HepG2 (cell line): ENCODE results near the gene HECTD4. TPM values are rescaled to one million over a fixed set of nuclear protein-coding genes. Genes with fewer than 3 reads are reported as not detected.

Source experiments
- ATAC-seq: fragments of 200-7000 bp; cut with Tn5 transposase; 3 replicates; pipeline ENCODE4 v1.9.1; 2020; ENCODE audit warnings: mild to moderate bottlenecking, moderate library complexity
- BruUV-seq: library from RNA; stranded (reverse); fragments of 400-500 nt; replicated peaks from 2 replicates; lab custom pipeline; 2021; lab: Mats Ljungman, UMichigan
- CTCF ChIA-PET: fragments of 300-600 bp; formaldehyde crosslinking; extraction: SDS; loops from one replicate; lab custom pipeline; 2021; ENCODE audit warnings: low total read pairs, inconsistent platforms, low intra/inter-chr PET ratio; lab: Yijun Ruan, JAX
- POLR2A ChIA-PET: fragments of 350-600 bp; sonication (Branson Sonifier 250); formaldehyde crosslinking; loops from one replicate; lab custom pipeline; 2020; ENCODE audit warnings: antibody characterized with exemption, inconsistent platforms; lab: Yijun Ruan, JAX
- DNase-seq: peaks from one replicate; pipeline ENCODE4 v3.0.0-alpha.2; 2015; ENCODE audit warnings: low spot score
- FAIRE-seq: peaks from 3 replicates; lab custom pipeline; 2011; peaks lifted over from hg19 to GRCh38; lab: Jason Lieb, UNC
- H2AFZ ChIP-seq: one replicate; pipeline ENCODE4 v1.6.1; 2011; ENCODE audit warnings: low read length, inconsistent platforms
- H3K27ac ChIP-seq: fragments of 300-600 bp; 3 replicates; pipeline ENCODE4 v1.8.0; 2011; ENCODE audit warnings: mixed run types, mild to moderate bottlenecking, mixed read lengths, low read length, inconsistent platforms; ENCODE audit not compliant: insufficient read depth; ENCODE audit errors: extremely low read length
- H3K27me3 ChIP-seq, 2 experiments: fragments of 200-600 bp in 1 of 2; 2 replicates in 1 of 2; 3 replicates in 1 of 2; pipeline versions ENCODE4 v1.6.0 to v1.8.0; 2011; ENCODE audit warnings: low read length in 2 of 2, mild to moderate bottlenecking in 2 of 2, moderate library complexity in 2 of 2, inconsistent platforms in 1 of 2; ENCODE audit not compliant: insufficient read depth in 2 of 2, control insufficient read depth in 1 of 2
- H3K36me3 ChIP-seq, 2 experiments: fragments of 200-600 bp in 1 of 2; replicated peaks in 1 of 2; 2 replicates in 1 of 2; 3 replicates in 1 of 2; pipeline versions ENCODE4 v1.5.1 to v1.8.0; 2011; ENCODE audit warnings: low read length in 2 of 2, inconsistent platforms in 1 of 2; ENCODE audit not compliant: insufficient read depth in 2 of 2, control insufficient read depth in 1 of 2
- H3K4me1 ChIP-seq: 2 replicates; pipeline ENCODE4 v1.5.1; 2012; ENCODE audit warnings: low read length, inconsistent platforms; ENCODE audit not compliant: insufficient read depth
- H3K4me2 ChIP-seq: 2 replicates; pipeline ENCODE4 v1.6.0; 2011; ENCODE audit warnings: low read depth, low read length, inconsistent platforms
- H3K4me3 ChIP-seq, 3 experiments: fragments of 200-600 bp in 1 of 3; sonication (generic), shearing (Covaris generic) in 1 of 3; replicated peaks in 1 of 3; 2 replicates each; pipeline ENCODE4 v1.5.1; 2011 to 2016; ENCODE audit warnings: low read length in 3 of 3, inconsistent platforms in 2 of 3, low read depth in 2 of 3, mild to moderate bottlenecking in 2 of 3, control low read depth in 1 of 3, mixed read lengths in 1 of 3; ENCODE audit not compliant: insufficient read depth in 1 of 3
- H3K79me2 ChIP-seq: one replicate; pipeline ENCODE4 v1.6.1; 2011; ENCODE audit warnings: low read length, inconsistent platforms; ENCODE audit not compliant: insufficient read depth
- H3K9ac ChIP-seq: 2 replicates; pipeline ENCODE4 v1.6.0; 2011; ENCODE audit warnings: mild to moderate bottlenecking, low read depth, low read length, inconsistent platforms; ENCODE audit not compliant: insufficient read depth
- H3K9me3 ChIP-seq: 2 replicates; pipeline ENCODE4 v1.5.1; 2012; ENCODE audit warnings: mild to moderate bottlenecking, low read length
- H4K20me1 ChIP-seq: 2 replicates; pipeline ENCODE4 v1.6.0; 2011; ENCODE audit warnings: inconsistent platforms, mild to moderate bottlenecking, low read length, moderate library complexity; ENCODE audit not compliant: insufficient read depth
- FLYWCH1 ChIP-seq: sonication (generic); formaldehyde crosslinking; IDR thresholded peaks from 2 replicates; pipeline ENCODE4 v1.8.1; 2023; ENCODE audit warnings: mild to moderate bottlenecking, missing genetic modification reagents
- JDP2 ChIP-seq: sonication (generic); formaldehyde crosslinking; IDR thresholded peaks from 2 replicates; pipeline ENCODE4 v1.8.1; 2022; ENCODE audit warnings: missing genetic modification reagents, borderline replicate concordance
- PAF1 ChIP-seq: IDR thresholded peaks from 2 replicates; pipeline ENCODE4 v1.6.1; 2016; ENCODE audit warnings: missing genetic modification reagents, missing compliant biosample characterization
- PCBP1 ChIP-seq: fragments of 200-400 bp; formaldehyde crosslinking; IDR thresholded peaks from 2 replicates; pipeline ENCODE4 v1.6.1; 2017; ENCODE audit warnings: mild to moderate bottlenecking, low read depth, low read length, borderline replicate concordance
- POLR2G ChIP-seq: fragments of 200-400 bp; formaldehyde crosslinking; IDR thresholded peaks from 2 replicates; pipeline ENCODE4 v1.6.1; 2018; ENCODE audit warnings: mild to moderate bottlenecking, low read depth, low read length, moderate library complexity
- ZNF317 ChIP-seq: sonication (generic); formaldehyde crosslinking; IDR thresholded peaks from 2 replicates; pipeline ENCODE4 v1.5.0; 2020; ENCODE audit warnings: mild to moderate bottlenecking, missing genetic modification reagents
- ZNF496 ChIP-seq: sonication (generic); formaldehyde crosslinking; IDR thresholded peaks from 2 replicates; pipeline ENCODE4 v1.8.1; 2023; ENCODE audit warnings: mild to moderate bottlenecking, moderate library complexity, missing genetic modification reagents; ENCODE audit not compliant: insufficient replicate concordance
- ZNF543 ChIP-seq: sonication (generic); formaldehyde crosslinking; IDR thresholded peaks from 2 replicates; pipeline ENCODE4 v1.4.0; 2020; ENCODE audit warnings: mild to moderate bottlenecking, missing genetic modification reagents
- ZNF615 ChIP-seq: sonication (generic); formaldehyde crosslinking; IDR thresholded peaks from 2 replicates; pipeline ENCODE4 v1.5.0; 2020; ENCODE audit warnings: mild to moderate bottlenecking, missing genetic modification reagents, borderline replicate concordance
- ZNF776 ChIP-seq: sonication (generic); formaldehyde crosslinking; IDR thresholded peaks from 2 replicates; pipeline ENCODE4 v1.4.0; 2020; ENCODE audit warnings: mild to moderate bottlenecking, missing genetic modification reagents
- ZNF792 ChIP-seq: IDR thresholded peaks from 2 replicates; pipeline ENCODE4 v1.6.1; 2016
- ZNF816 ChIP-seq: sonication (generic); formaldehyde crosslinking; IDR thresholded peaks from 2 replicates; pipeline ENCODE4 v1.8.0; 2022; ENCODE audit warnings: missing genetic modification reagents, mild to moderate bottlenecking, borderline replicate concordance
- WGBS: methylation state at CpG from one replicate; pipeline ENCODE4 v1.1.6; 2017; ENCODE audit warnings: low lambda C conversion rate; 5-methylcytosine and 5-hydroxymethylcytosine counted together
- in situ Hi-C: cut with HindIII; loops from 2 replicates; pipeline ENCODE4 v1.10.0; 2017; ENCODE audit warnings: low pct_unique_long_range_greater_than_20kb; ENCODE audit not compliant: extremely low pct_ligation_motif_present
- intact Hi-C: fragments of 100-400 bp; cut with micrococcal nuclease; formaldehyde crosslinking; loops from one replicate; pipeline ENCODE4 v1.10.0; 2022; ENCODE audit not compliant: unreplicated experiment
- polyA plus RNA-seq, 8 experiments: library from polyadenylated mRNA; depleted of rRNA in 3 of 8; stranded (reverse) in 7 of 8; unstranded in 1 of 8; fragments of >200 nt; fragmentation: Illumina TruSeq in 4 of 8; extraction: Trizol in 4 of 8; gene quantifications; 2 replicates each; pipeline versions ENCODE4 v1.2.1 to v1.2.3, GENCODE V29; 2011 to 2016; ENCODE audit warnings: low read depth in 4 of 8, missing spikeins in 1 of 8, mixed read lengths in 1 of 8; ENCODE audit not compliant: insufficient read depth in 1 of 8
- total RNA-seq, 5 experiments: library from RNA; depleted of rRNA; stranded (reverse); fragments of >200 nt; fragmentation: Illumina TruSeq; extraction: Trizol; gene quantifications; 2 replicates each; pipeline ENCODE4 v1.2.3, GENCODE V29; 2016; ENCODE audit warnings: low read depth in 1 of 5
- TF ChIP-seq, protein P1 (sequence below): IDR thresholded peaks from 2 replicates; pipeline ENCODE4 v1.6.1; 2012; ENCODE audit warnings: inconsistent platforms
- TF ChIP-seq, protein P2 (sequence below): sonication (generic); formaldehyde crosslinking; IDR thresholded peaks from 2 replicates; pipeline ENCODE4 v1.4.0; 2020; ENCODE audit warnings: mild to moderate bottlenecking, missing genetic modification reagents
- TF ChIP-seq, protein P3 (sequence below): sonication (generic); formaldehyde crosslinking; IDR thresholded peaks from 2 replicates; pipeline ENCODE4 v1.4.0; 2020; ENCODE audit warnings: missing genetic modification reagents
- TF ChIP-seq, protein P4 (sequence below): sonication (generic); formaldehyde crosslinking; IDR thresholded peaks from 2 replicates; pipeline ENCODE4 v1.4.0; 2020; ENCODE audit warnings: mild to moderate bottlenecking, missing genetic modification reagents

HECTD4 gene
- total and polyA plus RNA-seq, 2 of the 13 experiments (the other 11 are each of a cell fraction or from before 2014, with no cell fraction given), result 9.0 to 11.4 TPM

DNA sequence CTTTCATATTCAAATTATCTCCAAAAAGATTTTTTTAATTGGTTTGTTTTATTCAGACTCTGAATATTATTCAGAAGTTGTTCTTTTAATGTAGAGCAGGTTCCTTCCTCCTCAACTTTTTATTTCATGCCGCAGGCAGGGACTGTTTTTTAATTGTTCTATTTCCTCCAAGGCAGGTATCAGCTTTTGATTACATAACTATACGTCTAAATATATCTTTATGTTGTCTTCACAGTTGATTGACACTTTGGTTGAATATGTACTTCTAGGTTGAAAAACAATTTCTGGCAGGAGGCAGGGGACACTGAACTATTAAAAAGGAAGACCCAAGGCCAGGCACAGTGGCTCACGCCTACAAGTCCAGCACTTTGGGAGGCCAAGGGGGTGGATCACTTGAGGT is 82.5 kb downstream of the HECTD4 start:
- Histone ChIP-seq H3K4me1 (peaks cover 16% of the 10 kb centered on the region), H3K79me2 (no peaks in the 10 kb centered on the region), H3K27ac (no peak overlapping the region), H2AFZ (no peak overlapping the region), H3K27me3 (no peaks in the 10 kb centered on the region), H4K20me1 (no peaks in the 10 kb centered on the region)
- intact Hi-C loops, result no loop called here
- no peak for FAIRE-seq
- ATAC-seq, result no peak
- TF ChIP-seq ZNF496 (CRISPR knock-in tag) (no peak), ZNF776 (no peak), JDP2 (CRISPR knock-in tag) (no peak), ZNF543 (CRISPR knock-in tag) (no peak), FLYWCH1 (no peak), ZNF317 (no peak), ZNF615 (CRISPR knock-in tag) (no peak), PAF1 (no peak), ZNF792 (CRISPR knock-in tag) (no peak), POLR2G (no peak), ZNF816 (CRISPR knock-in tag) (no peak), PCBP1 (no peak)
- TF ChIP-seq, protein P1, sequence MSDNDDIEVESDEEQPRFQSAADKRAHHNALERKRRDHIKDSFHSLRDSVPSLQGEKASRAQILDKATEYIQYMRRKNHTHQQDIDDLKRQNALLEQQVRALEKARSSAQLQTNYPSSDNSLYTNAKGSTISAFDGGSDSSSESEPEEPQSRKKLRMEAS, result no peak
- TF ChIP-seq, protein P2, sequence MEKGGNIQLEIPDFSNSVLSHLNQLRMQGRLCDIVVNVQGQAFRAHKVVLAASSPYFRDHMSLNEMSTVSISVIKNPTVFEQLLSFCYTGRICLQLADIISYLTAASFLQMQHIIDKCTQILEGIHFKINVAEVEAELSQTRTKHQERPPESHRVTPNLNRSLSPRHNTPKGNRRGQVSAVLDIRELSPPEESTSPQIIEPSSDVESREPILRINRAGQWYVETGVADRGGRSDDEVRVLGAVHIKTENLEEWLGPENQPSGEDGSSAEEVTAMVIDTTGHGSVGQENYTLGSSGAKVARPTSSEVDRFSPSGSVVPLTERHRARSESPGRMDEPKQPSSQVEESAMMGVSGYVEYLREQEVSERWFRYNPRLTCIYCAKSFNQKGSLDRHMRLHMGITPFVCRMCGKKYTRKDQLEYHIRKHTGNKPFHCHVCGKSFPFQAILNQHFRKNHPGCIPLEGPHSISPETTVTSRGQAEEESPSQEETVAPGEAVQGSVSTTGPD, result no peak
- TF ChIP-seq, protein P3, sequence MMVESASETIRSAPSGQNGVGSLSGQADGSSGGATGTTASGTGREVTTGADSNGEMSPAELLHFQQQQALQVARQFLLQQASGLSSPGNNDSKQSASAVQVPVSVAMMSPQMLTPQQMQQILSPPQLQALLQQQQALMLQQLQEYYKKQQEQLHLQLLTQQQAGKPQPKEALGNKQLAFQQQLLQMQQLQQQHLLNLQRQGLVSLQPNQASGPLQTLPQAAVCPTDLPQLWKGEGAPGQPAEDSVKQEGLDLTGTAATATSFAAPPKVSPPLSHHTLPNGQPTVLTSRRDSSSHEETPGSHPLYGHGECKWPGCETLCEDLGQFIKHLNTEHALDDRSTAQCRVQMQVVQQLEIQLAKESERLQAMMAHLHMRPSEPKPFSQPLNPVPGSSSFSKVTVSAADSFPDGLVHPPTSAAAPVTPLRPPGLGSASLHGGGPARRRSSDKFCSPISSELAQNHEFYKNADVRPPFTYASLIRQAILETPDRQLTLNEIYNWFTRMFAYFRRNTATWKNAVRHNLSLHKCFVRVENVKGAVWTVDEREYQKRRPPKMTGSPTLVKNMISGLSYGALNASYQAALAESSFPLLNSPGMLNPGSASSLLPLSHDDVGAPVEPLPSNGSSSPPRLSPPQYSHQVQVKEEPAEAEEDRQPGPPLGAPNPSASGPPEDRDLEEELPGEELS (CRISPR knock-in tag), result no peak
- TF ChIP-seq, protein P4, sequence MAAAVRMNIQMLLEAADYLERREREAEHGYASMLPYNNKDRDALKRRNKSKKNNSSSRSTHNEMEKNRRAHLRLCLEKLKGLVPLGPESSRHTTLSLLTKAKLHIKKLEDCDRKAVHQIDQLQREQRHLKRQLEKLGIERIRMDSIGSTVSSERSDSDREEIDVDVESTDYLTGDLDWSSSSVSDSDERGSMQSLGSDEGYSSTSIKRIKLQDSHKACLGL (CRISPR knock-in tag), result no peak
- TF ChIP-seq, all 625 proteins: peak for 0
- 96% methylated on average over 3 of the region's 3 CpGs for WGBS
- POLR2A ChIA-PET, result no interaction called here
- Histone ChIP-seq H3K9me3 (no peaks in the 10 kb centered on the region), H3K36me3 (peaks cover 9 to 19% of the 10 kb centered on the region in 2 experiments; a peak in 4 of 5 replicates), H3K4me2 (no peak overlapping the region), H3K9ac (no peak overlapping the region), H3K4me3 (no peak overlapping the region)
- in situ Hi-C loops, result no loop called here
- BruUV-seq, result no TSS peak
- no peak for DNase-seq
- CTCF ChIA-PET, result no interaction called here
